HepG2 (cell line): ENCODE results near the gene NUBP2. TPM values are rescaled to one million over a fixed set of nuclear protein-coding genes. Genes with fewer than 3 reads are reported as not detected.

Experiments
- AGO1 ChIP-seq: fragments of 200-400 bp; formaldehyde crosslinking; IDR thresholded peaks from 2 replicates; pipeline ENCODE4 v1.6.1; 2017; ENCODE audit warnings: mild to moderate bottlenecking, low read depth, low read length, moderate library complexity; ENCODE audit not compliant: poor library complexity, severe bottlenecking
- ATF5 ChIP-seq: sonication (generic); formaldehyde crosslinking; IDR thresholded peaks from 2 replicates; pipeline ENCODE4 v1.4.0; 2020; ENCODE audit warnings: mild to moderate bottlenecking, low read depth, missing genetic modification reagents
- CHD4 ChIP-seq: fragments of 200-600 bp; sonication (generic); IDR thresholded peaks from 2 replicates; pipeline ENCODE4 v1.7.0; 2017; ENCODE audit warnings: mild to moderate bottlenecking, low read length, borderline replicate concordance
- ETS1 ChIP-seq: sonication (generic); formaldehyde crosslinking; IDR thresholded peaks from 2 replicates; pipeline ENCODE4 v1.4.0; 2020; ENCODE audit warnings: missing genetic modification reagents
- GATAD2A ChIP-seq: IDR thresholded peaks from 2 replicates; pipeline ENCODE4 v1.6.1; 2016
- HMGXB4 ChIP-seq, 2 experiments: sonication (generic) in 1 of 2; formaldehyde crosslinking in 1 of 2; IDR thresholded peaks; 2 replicates each; pipeline versions ENCODE4 v1.4.0 to v1.6.1; 2018 to 2020; ENCODE audit warnings: missing genetic modification reagents in 2 of 2, borderline replicate concordance in 1 of 2, low read depth in 1 of 2, mild to moderate bottlenecking in 1 of 2, missing biosample characterization in 1 of 2
- HOXA7 ChIP-seq: sonication (generic); formaldehyde crosslinking; IDR thresholded peaks from 2 replicates; pipeline ENCODE4 v1.8.1; 2022; ENCODE audit warnings: mild to moderate bottlenecking, missing genetic modification reagents, moderate library complexity
- MAFK ChIP-seq, 2 experiments: IDR thresholded peaks in 1 of 2; conservative IDR thresholded peaks in 1 of 2; 2 replicates each; pipeline ENCODE4 v1.6.1; 2011; ENCODE audit warnings: improper control_type of control experiment in 2 of 2, low read length in 2 of 2
- MNT ChIP-seq: fragments of 450-650 bp; IDR thresholded peaks from 2 replicates; pipeline ENCODE4 v1.6.1; 2016
- STAG1 ChIP-seq: sonication (generic); formaldehyde crosslinking; IDR thresholded peaks from 2 replicates; pipeline ENCODE4 v1.4.0; 2020; ENCODE audit warnings: missing genetic modification reagents
- TBP ChIP-seq: sonication (generic); formaldehyde crosslinking; IDR thresholded peaks from 2 replicates; pipeline ENCODE4 v1.5.0; 2020; ENCODE audit warnings: missing genetic modification reagents
- THAP7 ChIP-seq: sonication (generic); formaldehyde crosslinking; IDR thresholded peaks from 2 replicates; pipeline ENCODE4 v1.8.1; 2023; ENCODE audit warnings: mild to moderate bottlenecking, missing genetic modification reagents
- ZBTB20 ChIP-seq: sonication (generic); formaldehyde crosslinking; IDR thresholded peaks from 2 replicates; pipeline ENCODE4 v1.8.1; 2023; ENCODE audit warnings: missing genetic modification reagents, low read depth, mild to moderate bottlenecking, borderline replicate concordance
- ZBTB4 ChIP-seq: sonication (generic); formaldehyde crosslinking; IDR thresholded peaks from 2 replicates; pipeline ENCODE4 v1.4.0; 2020; ENCODE audit warnings: missing genetic modification reagents, mild to moderate bottlenecking, borderline replicate concordance
- ZNF496 ChIP-seq: sonication (generic); formaldehyde crosslinking; IDR thresholded peaks from 2 replicates; pipeline ENCODE4 v1.8.1; 2023; ENCODE audit warnings: mild to moderate bottlenecking, moderate library complexity, missing genetic modification reagents; ENCODE audit not compliant: insufficient replicate concordance
- ZNF782 ChIP-seq: sonication (generic); formaldehyde crosslinking; IDR thresholded peaks from 2 replicates; pipeline ENCODE4 v1.4.0; 2020; ENCODE audit warnings: missing genetic modification reagents, mild to moderate bottlenecking, borderline replicate concordance
- ZSCAN25 ChIP-seq: sonication (generic); formaldehyde crosslinking; IDR thresholded peaks from 2 replicates; pipeline ENCODE4 v1.8.0; 2022; ENCODE audit warnings: mild to moderate bottlenecking, missing genetic modification reagents
- polyA plus RNA-seq, 8 experiments: library from polyadenylated mRNA; depleted of rRNA in 3 of 8; stranded (reverse) in 7 of 8; unstranded in 1 of 8; fragments of >200 nt; fragmentation: Illumina TruSeq in 4 of 8; extraction: Trizol in 4 of 8; gene quantifications; 2 replicates each; pipeline versions ENCODE4 v1.2.1 to v1.2.3, GENCODE V29; 2011 to 2016; ENCODE audit warnings: low read depth in 4 of 8, missing spikeins in 1 of 8, mixed read lengths in 1 of 8; ENCODE audit not compliant: insufficient read depth in 1 of 8
- total RNA-seq, 5 experiments: library from RNA; depleted of rRNA; stranded (reverse); fragments of >200 nt; fragmentation: Illumina TruSeq; extraction: Trizol; gene quantifications; 2 replicates each; pipeline ENCODE4 v1.2.3, GENCODE V29; 2016; ENCODE audit warnings: low read depth in 1 of 5

NUBP2 gene
- total and polyA plus RNA-seq, 2 of the 13 experiments (the other 11 are each of a cell fraction or from before 2014, with no cell fraction given) = 25.7 to 61.5 TPM

- TF ChIP-seq STAG1 (CRISPR knock-in tag) = no peak
- peak; percentile 77 for TF ChIP-seq MNT
- no peak for TF ChIP-seq ATF5
- no peak for TF ChIP-seq HOXA7 (CRISPR knock-in tag)
- TF ChIP-seq CHD4 = no peak
- TF ChIP-seq HMGXB4 (CRISPR knock-in tag; IDR thresholded peaks at IDR 0.05; ENCODE audit: borderline replicate concordance in 1 of 2, low read depth in 1 of 2) = peak in 1 of 2 experiments; percentile 58; a peak in 1 of 4 replicates
- no peak for TF ChIP-seq ZNF782 (CRISPR knock-in tag)
- TF ChIP-seq ZSCAN25 (CRISPR knock-in tag) = no peak
- no peak for TF ChIP-seq GATAD2A
- TF ChIP-seq AGO1 = peak; percentile 99
- TF ChIP-seq TBP (CRISPR knock-in tag) = no peak
- no peak for TF ChIP-seq ZBTB20 (CRISPR knock-in tag)
- TF ChIP-seq ETS1 (CRISPR knock-in tag) = no peak
- no peak for TF ChIP-seq THAP7 (CRISPR knock-in tag)
- TF ChIP-seq MAFK (conservative IDR thresholded peaks at IDR 0.05 in 1 of 2, IDR thresholded peaks at IDR 0.05 in 1 of 2; ENCODE audit: low read length in 2 of 2) = no peak
- no peak for TF ChIP-seq ZNF496 (CRISPR knock-in tag)
- no peak for TF ChIP-seq ZBTB4 (CRISPR knock-in tag)
These were observed at the start of gene NUBP2, which contains the start of gene SPSB3 (continued) for GRCh38 chr16:1782408-1783264.
